ENCODE data around the gene GSX1.

Gene GSX1

DNA sequence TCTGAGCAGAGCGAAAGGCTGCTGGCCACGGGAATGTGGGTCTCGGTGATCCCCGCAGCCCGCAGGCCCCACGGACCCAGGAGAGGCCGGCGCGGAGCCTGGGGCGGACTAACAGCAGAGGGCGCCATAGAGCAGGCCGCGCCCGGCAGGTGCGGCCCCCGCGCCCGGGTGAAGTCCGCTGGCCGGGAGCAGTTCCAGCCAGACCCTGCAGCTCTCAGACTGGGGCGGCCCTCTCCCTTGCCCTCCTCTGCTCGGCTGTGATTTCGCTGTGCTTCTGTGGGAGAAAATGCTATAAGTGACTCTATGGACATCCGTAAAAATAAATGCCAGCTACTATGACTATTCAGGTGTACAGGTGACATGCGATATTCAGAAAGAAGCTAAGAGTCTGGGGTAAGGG lies 37.7 kb downstream of the GSX1 start:
- peak; percentile 34 for DNase-seq (ENCODE audit: low read depth)
- H3K4me3 ChIP-seq (ENCODE audit: low read length) = no peak overlapping the region
- TF ChIP-seq, protein P1, sequence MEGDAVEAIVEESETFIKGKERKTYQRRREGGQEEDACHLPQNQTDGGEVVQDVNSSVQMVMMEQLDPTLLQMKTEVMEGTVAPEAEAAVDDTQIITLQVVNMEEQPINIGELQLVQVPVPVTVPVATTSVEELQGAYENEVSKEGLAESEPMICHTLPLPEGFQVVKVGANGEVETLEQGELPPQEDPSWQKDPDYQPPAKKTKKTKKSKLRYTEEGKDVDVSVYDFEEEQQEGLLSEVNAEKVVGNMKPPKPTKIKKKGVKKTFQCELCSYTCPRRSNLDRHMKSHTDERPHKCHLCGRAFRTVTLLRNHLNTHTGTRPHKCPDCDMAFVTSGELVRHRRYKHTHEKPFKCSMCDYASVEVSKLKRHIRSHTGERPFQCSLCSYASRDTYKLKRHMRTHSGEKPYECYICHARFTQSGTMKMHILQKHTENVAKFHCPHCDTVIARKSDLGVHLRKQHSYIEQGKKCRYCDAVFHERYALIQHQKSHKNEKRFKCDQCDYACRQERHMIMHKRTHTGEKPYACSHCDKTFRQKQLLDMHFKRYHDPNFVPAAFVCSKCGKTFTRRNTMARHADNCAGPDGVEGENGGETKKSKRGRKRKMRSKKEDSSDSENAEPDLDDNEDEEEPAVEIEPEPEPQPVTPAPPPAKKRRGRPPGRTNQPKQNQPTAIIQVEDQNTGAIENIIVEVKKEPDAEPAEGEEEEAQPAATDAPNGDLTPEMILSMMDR (IDR thresholded peaks at IDR 0.05; ENCODE audit: insufficient read depth, low read depth, low read length, missing control alignments) = peak; percentile 59

DNA sequence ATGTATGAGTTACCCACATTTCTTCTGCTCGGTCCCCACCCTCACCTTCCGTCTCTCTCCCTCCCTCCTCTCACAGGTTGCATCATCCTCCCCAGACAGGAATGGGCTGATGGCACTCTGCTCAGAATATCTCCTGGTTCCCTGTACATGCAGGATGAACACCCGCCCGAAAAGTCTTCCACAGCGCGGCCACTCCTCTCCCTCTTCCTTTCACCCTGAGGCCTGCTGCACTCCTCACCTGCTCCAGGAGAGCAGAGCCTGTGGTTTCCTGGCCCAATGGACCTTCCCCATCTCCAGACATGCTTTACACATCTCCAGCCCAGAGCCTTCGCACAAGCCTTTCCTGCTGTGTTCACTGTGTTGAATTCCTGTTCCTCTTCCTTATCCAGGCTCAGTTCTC lies 40.9 kb downstream of the GSX1 start:
- DNase-seq (ENCODE audit: low read depth) = no peak
- H3K4me3 ChIP-seq (ENCODE audit: low read length) = no peak overlapping the region
- TF ChIP-seq, protein P1 (IDR thresholded peaks at IDR 0.05; ENCODE audit: insufficient read depth, low read depth, low read length, missing control alignments) = no peak

DNA sequence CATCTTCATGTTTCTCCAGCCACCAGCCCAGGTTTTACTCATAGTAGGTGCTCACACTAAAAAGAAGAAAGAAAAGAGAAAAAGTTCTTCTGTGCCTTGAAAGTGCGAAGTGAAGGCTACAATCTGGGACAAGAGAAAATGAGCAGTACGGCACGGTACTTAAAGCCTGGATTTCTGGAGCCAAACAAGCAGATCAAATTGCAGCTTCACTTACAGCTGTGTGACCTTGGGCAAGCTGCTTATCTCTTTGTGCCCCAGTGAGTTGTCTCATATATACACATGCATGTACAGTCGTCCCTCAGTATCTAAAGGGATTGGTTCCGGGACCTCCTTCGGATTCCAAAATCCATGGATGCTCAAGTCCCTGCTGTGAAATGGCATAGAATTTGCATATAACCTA lies 41.8 kb downstream of the GSX1 start:
- TF ChIP-seq, protein P1 (IDR thresholded peaks at IDR 0.05; ENCODE audit: insufficient read depth, low read depth, low read length, missing control alignments) = no peak
- H3K4me3 ChIP-seq (ENCODE audit: low read length) = no peak overlapping the region
- DNase-seq (ENCODE audit: low read depth) = no peak

DNA sequence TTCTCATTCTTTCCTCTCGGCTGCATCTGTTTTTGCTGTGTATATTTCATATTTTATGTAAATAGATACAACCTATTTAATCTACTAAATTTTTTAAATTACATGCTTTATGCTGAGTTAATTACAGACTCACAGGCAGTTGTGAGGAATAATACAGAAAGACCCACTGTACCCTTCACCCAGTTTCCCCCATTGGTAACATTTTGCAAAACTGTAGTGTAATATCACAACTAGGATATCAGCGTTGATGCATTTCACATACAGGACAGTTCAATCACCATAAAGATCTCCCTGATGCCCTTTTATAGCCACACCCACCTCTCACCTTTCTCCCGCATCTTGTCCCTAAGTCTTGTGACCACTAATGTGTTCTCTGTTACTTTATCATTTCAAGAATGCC lies 43.5 kb downstream of the GSX1 start:
- no peak for DNase-seq (ENCODE audit: low read depth)
- TF ChIP-seq, protein P1 (IDR thresholded peaks at IDR 0.05; ENCODE audit: insufficient read depth, low read depth, low read length, missing control alignments) = no peak
- no peak overlapping the region for H3K4me3 ChIP-seq (ENCODE audit: low read length)

- DNase-seq (ENCODE audit: low read depth) = peak; percentile 50
- H3K4me3 ChIP-seq (ENCODE audit: low read length) = no peak overlapping the region
- TF ChIP-seq, protein P1 (IDR thresholded peaks at IDR 0.05; ENCODE audit: insufficient read depth, low read depth, low read length, missing control alignments) = no peak
Observed at GRCh38 chr13:27839809-27840467, 47.7 kb downstream of the GSX1 start.

GRCh38 chr13:27842571-27842970 lies 50.3 kb downstream of the GSX1 start:
- TF ChIP-seq, protein P1 (IDR thresholded peaks at IDR 0.05; ENCODE audit: insufficient read depth, low read depth, low read length, missing control alignments) = no peak
- DNase-seq (ENCODE audit: low read depth) = peak; percentile 24
- no peak overlapping the region for H3K4me3 ChIP-seq (ENCODE audit: low read length)
